ENCODE results near the gene KRT78. TPM values are rescaled to one million over a fixed set of nuclear protein-coding genes. Genes with fewer than 3 reads are reported as not detected.

Gene KRT78
- total and polyA plus RNA-seq, 8 donors, result 0.73 to 98.0 (median 0.76) TPM; not detected in 5

DNA sequence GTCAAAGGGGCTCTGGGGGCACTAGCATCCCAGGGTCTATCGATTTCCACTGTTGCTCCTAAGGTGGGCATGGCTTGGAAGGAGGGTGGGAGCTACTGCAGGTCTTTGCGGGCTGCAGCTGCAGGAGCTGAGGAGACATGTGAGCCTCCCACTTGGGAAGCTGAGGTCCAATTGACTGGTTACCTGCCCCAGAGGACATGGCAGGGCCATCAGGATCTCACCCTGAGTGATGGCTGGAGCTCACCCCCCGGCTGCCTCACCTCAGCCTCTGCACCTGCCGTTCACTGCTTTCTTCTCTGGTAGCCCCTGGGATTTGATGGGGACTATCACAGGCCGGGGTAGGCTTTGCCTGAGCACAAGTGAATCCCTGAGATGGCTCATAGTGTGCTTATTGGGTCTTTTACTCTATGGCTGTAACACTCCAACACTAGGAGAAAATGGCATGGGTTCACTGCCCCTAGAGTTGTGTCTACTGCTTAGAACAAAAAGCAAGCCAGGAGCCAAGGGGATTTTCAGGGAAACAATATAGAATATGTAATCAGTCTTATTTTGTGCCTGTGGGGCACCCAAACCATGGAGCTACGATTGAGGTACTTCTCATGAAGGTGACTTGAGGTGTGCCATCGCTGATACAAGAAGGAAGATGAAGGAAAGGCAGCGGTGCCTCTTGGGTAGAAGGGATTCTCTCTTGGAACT, 31.6 kb downstream of the KRT78 start:
- intact Hi-C loops (cut with DNase I; ENCODE audit: low total_unique reads), result no loop called here
- Histone ChIP-seq H3K27ac (no peak overlapping the region), H3K27me3 (peaks cover 0 to 35% (median 8%) of the 10 kb centered on the region in 3 donors), H3K9me3 (no peaks in the 10 kb centered on the region), H3K4me3 (no peak overlapping the region), H3K36me3 (no peaks in the 10 kb centered on the region), H3K4me1 (peaks cover 0 to 16% (median 7%) of the 10 kb centered on the region in 4 donors)
- WGBS, 5 donors, result 91 to 95% (median 93%) methylated on average over 8 of the region's 8 CpGs
- no peak for DNase-seq
- TF ChIP-seq EP300 (IDR thresholded peaks at IDR 0.05), result no peak
- TF ChIP-seq, protein P1, sequence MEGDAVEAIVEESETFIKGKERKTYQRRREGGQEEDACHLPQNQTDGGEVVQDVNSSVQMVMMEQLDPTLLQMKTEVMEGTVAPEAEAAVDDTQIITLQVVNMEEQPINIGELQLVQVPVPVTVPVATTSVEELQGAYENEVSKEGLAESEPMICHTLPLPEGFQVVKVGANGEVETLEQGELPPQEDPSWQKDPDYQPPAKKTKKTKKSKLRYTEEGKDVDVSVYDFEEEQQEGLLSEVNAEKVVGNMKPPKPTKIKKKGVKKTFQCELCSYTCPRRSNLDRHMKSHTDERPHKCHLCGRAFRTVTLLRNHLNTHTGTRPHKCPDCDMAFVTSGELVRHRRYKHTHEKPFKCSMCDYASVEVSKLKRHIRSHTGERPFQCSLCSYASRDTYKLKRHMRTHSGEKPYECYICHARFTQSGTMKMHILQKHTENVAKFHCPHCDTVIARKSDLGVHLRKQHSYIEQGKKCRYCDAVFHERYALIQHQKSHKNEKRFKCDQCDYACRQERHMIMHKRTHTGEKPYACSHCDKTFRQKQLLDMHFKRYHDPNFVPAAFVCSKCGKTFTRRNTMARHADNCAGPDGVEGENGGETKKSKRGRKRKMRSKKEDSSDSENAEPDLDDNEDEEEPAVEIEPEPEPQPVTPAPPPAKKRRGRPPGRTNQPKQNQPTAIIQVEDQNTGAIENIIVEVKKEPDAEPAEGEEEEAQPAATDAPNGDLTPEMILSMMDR (IDR thresholded peaks at IDR 0.05), result no peak
- TF ChIP-seq POLR2A (IDR thresholded peaks at IDR 0.05), result no peak
- no peak for TF ChIP-seq POLR2AphosphoS5 (IDR thresholded peaks at IDR 0.05)

DNA sequence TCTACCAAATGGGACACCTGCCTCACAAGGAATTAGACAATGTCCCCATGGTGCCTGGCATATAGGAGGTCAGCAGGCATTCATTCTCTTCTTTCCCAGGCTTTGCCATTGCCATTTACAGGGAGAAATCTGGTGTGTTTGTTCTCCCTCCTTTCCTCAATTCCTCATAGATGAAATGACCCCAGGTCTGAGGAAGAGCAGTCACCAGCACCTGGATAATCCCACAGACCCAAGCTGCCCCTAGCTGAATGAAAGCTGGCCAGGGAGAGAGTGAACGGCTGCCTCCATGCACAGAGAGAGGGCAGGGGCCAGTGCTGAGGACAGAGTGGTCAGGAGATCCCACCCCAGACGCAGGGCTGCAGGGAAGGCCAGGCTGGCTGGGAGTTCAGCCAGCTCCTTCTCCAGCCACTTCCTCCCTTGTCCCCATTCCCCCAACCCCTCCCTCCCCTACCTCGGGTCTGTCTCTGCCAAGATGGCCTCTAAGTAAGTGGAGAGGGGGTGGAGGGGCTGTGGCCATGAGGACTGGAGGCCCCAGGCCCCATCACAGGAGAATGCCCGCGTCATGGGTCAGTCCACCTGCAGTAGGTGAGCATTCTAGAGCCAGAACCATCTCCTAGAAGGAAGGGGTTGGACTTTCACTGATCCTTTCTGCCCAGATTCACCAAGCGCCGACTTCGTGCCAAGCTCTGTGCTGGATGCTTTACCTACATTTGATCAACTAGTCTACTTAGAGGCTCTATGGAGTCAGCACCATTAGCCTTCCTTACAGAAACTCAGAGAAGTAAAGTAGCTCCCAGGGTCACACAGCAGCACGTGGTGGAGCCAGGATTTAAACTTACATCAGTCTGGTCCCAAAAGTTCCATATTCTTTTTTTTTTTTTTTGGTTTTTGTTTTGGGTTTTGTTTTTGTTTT, 32.9 kb downstream of the KRT78 start:
- no peak for TF ChIP-seq POLR2AphosphoS5 (IDR thresholded peaks at IDR 0.05)
- TF ChIP-seq, protein P1 (IDR thresholded peaks at IDR 0.05), result no peak
- no peak for TF ChIP-seq EP300 (IDR thresholded peaks at IDR 0.05)
- TF ChIP-seq POLR2A (IDR thresholded peaks at IDR 0.05), result no peak
- Histone ChIP-seq H3K9me3 (no peaks in the 10 kb centered on the region), H3K4me1 (peaks cover 0 to 12% (median 7%) of the 10 kb centered on the region in 4 donors), H3K27ac (no peak overlapping the region), H3K27me3 (peaks cover 0 to 35% (median 8%) of the 10 kb centered on the region in 3 donors), H3K4me3 (no peak overlapping the region), H3K36me3 (no peaks in the 10 kb centered on the region)
- WGBS, 5 donors, result 64 to 73% (median 69%) methylated on average over 8 to 9 of the region's 9 CpGs
- peak in 1 of 2 donors; percentile 52 for DNase-seq
- intact Hi-C loops (cut with DNase I; ENCODE audit: low total_unique reads), result no loop called here

- H3K27ac ChIP-seq, result no peak overlapping the region
- TF ChIP-seq POLR2AphosphoS5 (IDR thresholded peaks at IDR 0.05) (no peak), POLR2A (IDR thresholded peaks at IDR 0.05) (no peak)
- TF ChIP-seq, protein P1 (IDR thresholded peaks at IDR 0.05), result no peak
- WGBS, 5 donors, result 89 to 94% (median 91%) methylated on average over 4 of the region's 4 CpGs
- H3K9me3 ChIP-seq, result no peaks in the 10 kb centered on the region
- H3K36me3 ChIP-seq, result no peaks in the 10 kb centered on the region
- intact Hi-C loops (cut with DNase I; ENCODE audit: low total_unique reads), result no loop called here
- peaks cover 0 to 31% (median 8%) of the 10 kb centered on the region in 3 donors for H3K27me3 ChIP-seq
- no peak for DNase-seq
- no peak overlapping the region for H3K4me3 ChIP-seq
- peaks cover 0 to 12% (median 7%) of the 10 kb centered on the region in 4 donors for H3K4me1 ChIP-seq
Measured at GRCh38 chr12:52815161-52815560, 33.6 kb downstream of the KRT78 start.

DNA sequence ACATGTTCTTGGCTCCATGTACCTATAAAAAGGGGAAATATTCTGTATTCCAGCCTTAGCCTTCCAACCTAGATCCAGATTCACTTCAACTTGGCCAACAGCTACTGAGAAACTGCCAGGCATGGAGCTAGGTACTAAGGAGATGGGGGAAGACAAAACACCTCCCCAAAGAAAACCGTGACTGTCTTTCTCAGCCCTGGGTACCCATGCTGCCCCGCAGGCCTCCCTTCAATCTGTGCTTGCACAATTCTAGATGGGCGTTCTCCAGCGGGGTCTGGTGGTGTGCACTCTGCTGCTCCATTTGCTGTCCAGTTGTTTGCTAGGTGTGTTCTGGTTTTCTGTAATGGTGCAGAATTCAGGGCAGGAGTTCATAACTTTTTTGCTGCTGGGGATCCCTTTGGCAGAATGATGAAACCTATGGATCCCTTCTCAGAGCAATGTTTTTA, 34.1 kb downstream of the KRT78 start:
- Histone ChIP-seq H3K36me3 (no peaks in the 10 kb centered on the region), H3K4me3 (no peak overlapping the region), H3K9me3 (no peaks in the 10 kb centered on the region), H3K4me1 (peaks cover 0 to 12% (median 7%) of the 10 kb centered on the region in 4 donors), H3K27ac (no peak overlapping the region), H3K27me3 (peaks cover 0 to 27% (median 8%) of the 10 kb centered on the region in 3 donors)
- intact Hi-C loops (cut with DNase I; ENCODE audit: low total_unique reads), result no loop called here
- TF ChIP-seq POLR2AphosphoS5 (IDR thresholded peaks at IDR 0.05) (no peak), POLR2A (IDR thresholded peaks at IDR 0.05) (no peak), EP300 (IDR thresholded peaks at IDR 0.05) (no peak)
- TF ChIP-seq, protein P1 (IDR thresholded peaks at IDR 0.05), result no peak
- 37 to 74% (median 46%) methylated on average over 4 of the region's 4 CpGs for WGBS, 5 donors
- DNase-seq, result no peak

All from stomach (tissue), 9 donors.